HepG2 (cell line): Measurements from ENCODE around the gene ATAD3C. TPM values are rescaled to one million over a fixed set of nuclear protein-coding genes. Genes with fewer than 3 reads are reported as not detected.
A peak's percentile ranks its signal among the peaks of the same experiment; 100 is the strongest.

Experiments
- ATAC-seq: fragments of 200-7000 bp; cut with Tn5 transposase; 3 replicates; pipeline ENCODE4 v1.9.1; 2020; ENCODE audit warnings: mild to moderate bottlenecking, moderate library complexity
- BruUV-seq: library from RNA; stranded (reverse); fragments of 400-500 nt; replicated peaks from 2 replicates; lab custom pipeline; 2021; lab: Mats Ljungman, UMichigan
- CTCF ChIA-PET: fragments of 300-600 bp; formaldehyde crosslinking; extraction: SDS; loops from one replicate; lab custom pipeline; 2021; ENCODE audit warnings: low total read pairs, inconsistent platforms, low intra/inter-chr PET ratio; lab: Yijun Ruan, JAX
- POLR2A ChIA-PET: fragments of 350-600 bp; sonication (Branson Sonifier 250); formaldehyde crosslinking; loops from one replicate; lab custom pipeline; 2020; ENCODE audit warnings: antibody characterized with exemption, inconsistent platforms; lab: Yijun Ruan, JAX
- DNase-seq: peaks from one replicate; pipeline ENCODE4 v3.0.0-alpha.2; 2015; ENCODE audit warnings: low spot score
- FAIRE-seq: peaks from 3 replicates; lab custom pipeline; 2011; peaks lifted over from hg19 to GRCh38; lab: Jason Lieb, UNC
- H2AFZ ChIP-seq: one replicate; pipeline ENCODE4 v1.6.1; 2011; ENCODE audit warnings: low read length, inconsistent platforms
- H3K27ac ChIP-seq: fragments of 300-600 bp; 3 replicates; pipeline ENCODE4 v1.8.0; 2011; ENCODE audit warnings: mixed run types, mild to moderate bottlenecking, mixed read lengths, low read length, inconsistent platforms; ENCODE audit not compliant: insufficient read depth; ENCODE audit errors: extremely low read length
- H3K27me3 ChIP-seq, 2 experiments: fragments of 200-600 bp in 1 of 2; 2 replicates in 1 of 2; 3 replicates in 1 of 2; pipeline versions ENCODE4 v1.6.0 to v1.8.0; 2011; ENCODE audit warnings: low read length in 2 of 2, mild to moderate bottlenecking in 2 of 2, moderate library complexity in 2 of 2, inconsistent platforms in 1 of 2; ENCODE audit not compliant: insufficient read depth in 2 of 2, control insufficient read depth in 1 of 2
- H3K36me3 ChIP-seq, 2 experiments: fragments of 200-600 bp in 1 of 2; replicated peaks in 1 of 2; 2 replicates in 1 of 2; 3 replicates in 1 of 2; pipeline versions ENCODE4 v1.5.1 to v1.8.0; 2011; ENCODE audit warnings: low read length in 2 of 2, inconsistent platforms in 1 of 2; ENCODE audit not compliant: insufficient read depth in 2 of 2, control insufficient read depth in 1 of 2
- H3K4me1 ChIP-seq: 2 replicates; pipeline ENCODE4 v1.5.1; 2012; ENCODE audit warnings: low read length, inconsistent platforms; ENCODE audit not compliant: insufficient read depth
- H3K4me2 ChIP-seq: 2 replicates; pipeline ENCODE4 v1.6.0; 2011; ENCODE audit warnings: low read depth, low read length, inconsistent platforms
- H3K4me3 ChIP-seq, 3 experiments: fragments of 200-600 bp in 1 of 3; sonication (generic), shearing (Covaris generic) in 1 of 3; replicated peaks in 1 of 3; 2 replicates each; pipeline ENCODE4 v1.5.1; 2011 to 2016; ENCODE audit warnings: low read length in 3 of 3, inconsistent platforms in 2 of 3, low read depth in 2 of 3, mild to moderate bottlenecking in 2 of 3, control low read depth in 1 of 3, mixed read lengths in 1 of 3; ENCODE audit not compliant: insufficient read depth in 1 of 3
- H3K79me2 ChIP-seq: one replicate; pipeline ENCODE4 v1.6.1; 2011; ENCODE audit warnings: low read length, inconsistent platforms; ENCODE audit not compliant: insufficient read depth
- H3K9ac ChIP-seq: 2 replicates; pipeline ENCODE4 v1.6.0; 2011; ENCODE audit warnings: mild to moderate bottlenecking, low read depth, low read length, inconsistent platforms; ENCODE audit not compliant: insufficient read depth
- H3K9me3 ChIP-seq: 2 replicates; pipeline ENCODE4 v1.5.1; 2012; ENCODE audit warnings: mild to moderate bottlenecking, low read length
- H4K20me1 ChIP-seq: 2 replicates; pipeline ENCODE4 v1.6.0; 2011; ENCODE audit warnings: inconsistent platforms, mild to moderate bottlenecking, low read length, moderate library complexity; ENCODE audit not compliant: insufficient read depth
- AGO2 ChIP-seq: fragments of 200-400 bp; formaldehyde crosslinking; optimal IDR thresholded peaks from 2 replicates; pipeline ENCODE3; 2017; ENCODE audit warnings: mild to moderate bottlenecking, low read depth, low read length, moderate library complexity
- E2F1 ChIP-seq: sonication (generic); formaldehyde crosslinking; IDR thresholded peaks from 2 replicates; pipeline ENCODE4 v1.5.0; 2020; ENCODE audit warnings: missing genetic modification reagents
- FOXC1 ChIP-seq: sonication (generic); formaldehyde crosslinking; IDR thresholded peaks from 2 replicates; pipeline ENCODE4 v1.8.0; 2022; ENCODE audit warnings: mild to moderate bottlenecking, missing genetic modification reagents, borderline replicate concordance
- SMAD3 ChIP-seq: sonication (generic); formaldehyde crosslinking; IDR thresholded peaks from 2 replicates; pipeline ENCODE4 v1.4.0; 2020; ENCODE audit warnings: missing genetic modification reagents
- SSRP1 ChIP-seq: IDR thresholded peaks from 2 replicates; pipeline ENCODE4 v1.6.1; 2016; ENCODE audit warnings: control low read depth
- ZNF563 ChIP-seq: sonication (generic); formaldehyde crosslinking; IDR thresholded peaks from 2 replicates; pipeline ENCODE4 v1.8.0; 2022; ENCODE audit warnings: mild to moderate bottlenecking, moderate library complexity, missing genetic modification reagents
- ZNF761 ChIP-seq: sonication (generic); formaldehyde crosslinking; conservative IDR thresholded peaks from 2 replicates; pipeline ENCODE4 v1.4.0; 2020; ENCODE audit warnings: mild to moderate bottlenecking, missing genetic modification reagents
- WGBS: methylation state at CpG from one replicate; pipeline ENCODE4 v1.1.6; 2017; ENCODE audit warnings: low lambda C conversion rate; 5-methylcytosine and 5-hydroxymethylcytosine counted together
- in situ Hi-C: cut with HindIII; loops from 2 replicates; pipeline ENCODE4 v1.10.0; 2017; ENCODE audit warnings: low pct_unique_long_range_greater_than_20kb; ENCODE audit not compliant: extremely low pct_ligation_motif_present
- intact Hi-C: fragments of 100-400 bp; cut with micrococcal nuclease; formaldehyde crosslinking; loops from one replicate; pipeline ENCODE4 v1.10.0; 2022; ENCODE audit not compliant: unreplicated experiment
- polyA plus RNA-seq, 8 experiments: library from polyadenylated mRNA; depleted of rRNA in 3 of 8; stranded (reverse) in 7 of 8; unstranded in 1 of 8; fragments of >200 nt; fragmentation: Illumina TruSeq in 4 of 8; extraction: Trizol in 4 of 8; gene quantifications; 2 replicates each; pipeline versions ENCODE4 v1.2.1 to v1.2.3, GENCODE V29; 2011 to 2016; ENCODE audit warnings: low read depth in 4 of 8, missing spikeins in 1 of 8, mixed read lengths in 1 of 8; ENCODE audit not compliant: insufficient read depth in 1 of 8
- total RNA-seq, 5 experiments: library from RNA; depleted of rRNA; stranded (reverse); fragments of >200 nt; fragmentation: Illumina TruSeq; extraction: Trizol; gene quantifications; 2 replicates each; pipeline ENCODE4 v1.2.3, GENCODE V29; 2016; ENCODE audit warnings: low read depth in 1 of 5

The ATAD3C gene
- total and polyA plus RNA-seq, 2 of the 13 experiments (the other 11 are each of a cell fraction or from before 2014, with no cell fraction given) = 2.4 to 3.2 TPM

- TF ChIP-seq E2F1 (no peak), SMAD3 (CRISPR knock-in tag) (no peak), SSRP1 (CRISPR knock-in tag) (no peak), ZNF563 (CRISPR knock-in tag) (no peak), AGO2 (no peak), ZNF761 (CRISPR knock-in tag) (no peak)
These were observed 38.2 kb downstream of the ATAD3C start (continued) for GRCh38 chr1:1487701-1488100.

GRCh38 chr1:1489231-1489630 is 39.7 kb downstream of the ATAD3C start:
- intact Hi-C loops (no loop called here), in situ Hi-C loops (no loop called here)
- ATAC-seq (no peak), DNase-seq (no peak), FAIRE-seq (no peak)
- TF ChIP-seq AGO2 = peak; percentile 21
- no peak for TF ChIP-seq FOXC1 (CRISPR knock-in tag)
- no peak overlapping the region for H3K27ac ChIP-seq
- H3K36me3 ChIP-seq = peaks cover 22 to 46% of the 10 kb centered on the region in 2 experiments; a peak in 4 of 5 replicates
- ChIA-PET CTCF (no interaction called here), POLR2A (no interaction called here)
- H4K20me1 ChIP-seq = no peaks in the 10 kb centered on the region
- no peaks in the 10 kb centered on the region for H3K79me2 ChIP-seq
- no peaks in the 10 kb centered on the region; a peak in 1 of 5 replicates for H3K27me3 ChIP-seq
- BruUV-seq = no TSS peak
- H3K4me2 ChIP-seq = no peak overlapping the region
- H3K4me1 ChIP-seq = no peaks in the 10 kb centered on the region
- H2AFZ ChIP-seq = no peak overlapping the region
- H3K9me3 ChIP-seq = no peaks in the 10 kb centered on the region
- WGBS = 100% methylated on average over 2 of the region's 16 CpGs
- no peak overlapping the region for H3K4me3 ChIP-seq
- H3K9ac ChIP-seq = no peak overlapping the region
